ENCODE results near the gene PVRIG.

The PVRIG gene

GRCh38 chr7:100221767-100222444 is 2.2 kb downstream of the PVRIG start:
- no peak for TF ChIP-seq CTCF (IDR thresholded peaks at IDR 0.05)

- TF ChIP-seq CTCF (IDR thresholded peaks at IDR 0.05), result no peak
Observed at GRCh38 chr7:100222445-100223132, 2.8 kb downstream of the PVRIG start.

GRCh38 chr7:100247152-100247757 is 27.5 kb downstream of the PVRIG start:
- TF ChIP-seq CTCF (IDR thresholded peaks at IDR 0.05), result no peak

GRCh38 chr7:100248483-100248882 is 28.7 kb downstream of the PVRIG start:
- no peak for TF ChIP-seq CTCF (IDR thresholded peaks at IDR 0.05)

- TF ChIP-seq CTCF (IDR thresholded peaks at IDR 0.05), result no peak
Observed at GRCh38 chr7:100257017-100257416, 37.3 kb downstream of the PVRIG start.

GRCh38 chr7:100266576-100267354 is 47.0 kb downstream of the PVRIG start:
- TF ChIP-seq CTCF (IDR thresholded peaks at IDR 0.05), result no peak

GRCh38 chr7:100267648-100268047 is 47.9 kb downstream of the PVRIG start:
- TF ChIP-seq CTCF (IDR thresholded peaks at IDR 0.05), result no peak
